ENCODE results near the gene ME3. TPM values are rescaled to one million over a fixed set of nuclear protein-coding genes. Genes with fewer than 3 reads are reported as not detected.
"Not testable (repeated sequence)": the region's sequence is repeated elsewhere in the genome, so short reads cannot be mapped to it uniquely, and the experiment has no call there.

Gene ME3
- total RNA-seq, 1 donor, result 56.9 TPM

- no peak overlapping the region for H3K4me3 ChIP-seq (ENCODE audit: low read depth, low read length)
- no peak for TF ChIP-seq CTCF (IDR thresholded peaks at IDR 0.05; ENCODE audit: insufficient read depth, low read length)
- DNase-seq (ENCODE audit: low read depth), result peak; percentile 51
These were observed 229.6 kb downstream of the ME3 start for GRCh38 chr11:86442827-86443226.

- peak; percentile 56 for DNase-seq (ENCODE audit: low read depth)
- H3K4me3 ChIP-seq (ENCODE audit: low read depth, low read length), result no peak overlapping the region
- TF ChIP-seq CTCF (IDR thresholded peaks at IDR 0.05; ENCODE audit: insufficient read depth, low read length), result no peak
These were observed 230.0 kb downstream of the ME3 start for GRCh38 chr11:86442420-86442819.

GRCh38 chr11:86440843-86441242, 231.6 kb downstream of the ME3 start:
- no peak for TF ChIP-seq CTCF (IDR thresholded peaks at IDR 0.05; ENCODE audit: insufficient read depth, low read length)
- no peak for DNase-seq (ENCODE audit: low read depth)
- no peak overlapping the region for H3K4me3 ChIP-seq (ENCODE audit: low read depth, low read length)

- no peak overlapping the region for H3K4me3 ChIP-seq (ENCODE audit: low read depth, low read length)
- TF ChIP-seq CTCF (IDR thresholded peaks at IDR 0.05; ENCODE audit: insufficient read depth, low read length), result no peak
- peak; percentile 97 for DNase-seq (ENCODE audit: low read depth)
These were observed 232.1 kb downstream of the ME3 start for GRCh38 chr11:86440305-86440716.

- no peak for TF ChIP-seq CTCF (IDR thresholded peaks at IDR 0.05; ENCODE audit: insufficient read depth, low read length)
- H3K4me3 ChIP-seq (ENCODE audit: low read depth, low read length), result no peak overlapping the region
- peak; percentile 68 for DNase-seq (ENCODE audit: low read depth)
These were observed 233.7 kb downstream of the ME3 start for GRCh38 chr11:86438685-86439084.

- H3K4me3 ChIP-seq (ENCODE audit: low read depth, low read length), result no peak overlapping the region
- no peak for TF ChIP-seq CTCF (IDR thresholded peaks at IDR 0.05; ENCODE audit: insufficient read depth, low read length)
- no peak for DNase-seq (ENCODE audit: low read depth)
These were observed 236.7 kb downstream of the ME3 start for GRCh38 chr11:86435711-86436110.

GRCh38 chr11:86433361-86434095, 238.9 kb downstream of the ME3 start:
- not testable (repeated sequence) for H3K4me3 ChIP-seq (ENCODE audit: low read depth, low read length); DNase-seq (ENCODE audit: low read depth)

Data from fibroblast of the aortic adventitia (primary cell).